Astrocyte (in vitro differentiated cells and primary cell): ENCODE data around the gene SUZ12. TPM values are rescaled to one million over a fixed set of nuclear protein-coding genes. Genes with fewer than 3 reads are reported as not detected.
"Not testable (repeated sequence)": the region's sequence is repeated elsewhere in the genome, so short reads cannot be mapped to it uniquely, and the experiment has no call there.

Experiments
- DNase-seq: peaks from one replicate; pipeline ENCODE4 v3.0.0-alpha.2; 2010; ENCODE audit warnings: low read depth
- FAIRE-seq: peaks from 2 replicates; lab custom pipeline; 2011; peaks lifted over from hg19 to GRCh38; lab: Jason Lieb, UNC
- H2AFZ ChIP-seq: 2 replicates; pipeline ENCODE4 v1.6.0; 2012; ENCODE audit warnings: low read depth, low read length, inconsistent platforms
- H3K27ac ChIP-seq: 2 replicates; pipeline ENCODE4 v1.5.1; 2011; ENCODE audit warnings: low read depth, low read length, inconsistent platforms
- H3K27me3 ChIP-seq: 2 replicates; pipeline ENCODE4 v1.6.0; 2011; ENCODE audit warnings: low read length, inconsistent platforms; ENCODE audit not compliant: insufficient read depth
- H3K36me3 ChIP-seq: 2 replicates; pipeline ENCODE4 v1.5.1; 2011; ENCODE audit warnings: low read length, inconsistent platforms; ENCODE audit not compliant: insufficient read depth
- H3K4me1 ChIP-seq: 2 replicates; pipeline ENCODE4 v1.5.1; 2011; ENCODE audit warnings: low read length, inconsistent platforms; ENCODE audit not compliant: insufficient read depth
- H3K4me2 ChIP-seq: 2 replicates; pipeline ENCODE4 v1.6.0; 2012; ENCODE audit warnings: low read length, inconsistent platforms
- H3K4me3 ChIP-seq: 2 replicates; pipeline ENCODE4 v1.5.1; 2011; ENCODE audit warnings: low read depth, mild to moderate bottlenecking, low read length, inconsistent platforms; ENCODE audit not compliant: insufficient read depth
- H3K79me2 ChIP-seq: 2 replicates; pipeline ENCODE4 v1.6.0; 2012; ENCODE audit warnings: mild to moderate bottlenecking, low read length, inconsistent platforms; ENCODE audit not compliant: insufficient read depth
- H3K9ac ChIP-seq: 2 replicates; pipeline ENCODE4 v1.6.0; 2012; ENCODE audit warnings: mild to moderate bottlenecking, low read length, inconsistent platforms
- H3K9me3 ChIP-seq: 2 replicates; pipeline ENCODE4 v1.5.1; 2012; ENCODE audit warnings: low read depth, mild to moderate bottlenecking, low read length, inconsistent platforms; ENCODE audit not compliant: insufficient read depth
- H4K20me1 ChIP-seq: 2 replicates; pipeline ENCODE4 v1.6.0; 2012; ENCODE audit warnings: low read length, inconsistent platforms; ENCODE audit not compliant: insufficient read depth
- H3K27ac Mint-ChIP-seq: one replicate; pipeline ENCODE4 v1.8.0; 2021; ENCODE audit warnings: mild to moderate bottlenecking, mixed read lengths; ENCODE audit not compliant: unreplicated experiment
- H3K27me3 Mint-ChIP-seq: one replicate; pipeline ENCODE4 v1.8.0; 2021; ENCODE audit warnings: low read depth, mixed read lengths; ENCODE audit not compliant: unreplicated experiment
- H3K36me3 Mint-ChIP-seq: one replicate; pipeline ENCODE4 v1.8.0; 2021; ENCODE audit warnings: low read depth, mixed read lengths; ENCODE audit not compliant: unreplicated experiment
- H3K4me1 Mint-ChIP-seq: one replicate; pipeline ENCODE4 v1.8.0; 2021; ENCODE audit warnings: low read depth, mixed read lengths; ENCODE audit not compliant: unreplicated experiment
- H3K4me3 Mint-ChIP-seq: one replicate; pipeline ENCODE4 v1.8.0; 2021; ENCODE audit warnings: mild to moderate bottlenecking, moderate library complexity, mixed read lengths; ENCODE audit not compliant: unreplicated experiment
- H3K9me3 Mint-ChIP-seq: one replicate; pipeline ENCODE4 v1.8.0; 2021; ENCODE audit warnings: mild to moderate bottlenecking, mixed read lengths; ENCODE audit not compliant: unreplicated experiment
- EZH2 ChIP-seq: IDR thresholded peaks from 2 replicates; pipeline ENCODE4 v1.6.1; 2012; ENCODE audit warnings: mild to moderate bottlenecking, low read length, inconsistent platforms; ENCODE audit not compliant: insufficient read depth
- total RNA-seq: library from RNA; stranded (reverse); gene quantifications from 2 replicates; pipeline ENCODE4 v1.2.1, GENCODE V29; 2021
- TF ChIP-seq, protein P1 (sequence below): IDR thresholded peaks from 2 replicates; pipeline ENCODE4 v1.5.1; 2011; ENCODE audit warnings: low read depth, mild to moderate bottlenecking, inconsistent platforms, low read length, moderate library complexity; ENCODE audit not compliant: insufficient read depth

SUZ12 gene
- total RNA-seq, 1 donor from 2014 or later, result 18.7 TPM

DNA sequence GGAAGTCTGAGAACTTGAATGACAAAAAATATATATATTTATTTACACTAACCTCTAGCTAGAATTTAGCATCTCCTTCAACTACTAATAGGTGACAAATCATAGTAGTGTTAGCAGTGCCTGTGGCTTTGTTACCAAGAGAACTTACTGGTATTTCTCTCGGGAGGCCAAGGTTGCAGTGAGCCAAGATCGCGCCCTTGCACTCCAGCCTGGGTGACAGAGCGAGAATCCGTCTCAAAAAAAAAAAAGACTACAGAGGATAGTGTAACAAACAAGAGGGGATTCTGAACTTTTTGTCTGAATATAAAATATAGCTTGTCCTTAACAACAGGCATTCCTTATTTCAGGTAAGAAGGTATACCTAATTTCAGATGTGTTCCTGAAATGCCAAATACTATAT is 1.3 kb upstream of the SUZ12 start:
- Mint-ChIP-seq H3K4me1 (peaks cover 2% of the 10 kb centered on the region), H3K27ac (no peak overlapping the region), H3K27me3 (no peaks in the 10 kb centered on the region), H3K4me3 (no peak overlapping the region), H3K36me3 (no peaks in the 10 kb centered on the region), H3K9me3 (no peaks in the 10 kb centered on the region)
- Histone ChIP-seq H3K4me2 (no peak overlapping the region), H3K27me3 (no peaks in the 10 kb centered on the region), H3K9ac (no peak overlapping the region), H2AFZ (no peak overlapping the region), H3K4me3 (no peak overlapping the region), H3K27ac (no peak overlapping the region), H3K4me1 (peaks cover 5% of the 10 kb centered on the region), H3K36me3 (peaks cover 2% of the 10 kb centered on the region), H4K20me1 (peaks cover 14% of the 10 kb centered on the region), H3K79me2 (peaks cover 26% of the 10 kb centered on the region), H3K9me3 (no peaks in the 10 kb centered on the region)
- TF ChIP-seq, protein P1, sequence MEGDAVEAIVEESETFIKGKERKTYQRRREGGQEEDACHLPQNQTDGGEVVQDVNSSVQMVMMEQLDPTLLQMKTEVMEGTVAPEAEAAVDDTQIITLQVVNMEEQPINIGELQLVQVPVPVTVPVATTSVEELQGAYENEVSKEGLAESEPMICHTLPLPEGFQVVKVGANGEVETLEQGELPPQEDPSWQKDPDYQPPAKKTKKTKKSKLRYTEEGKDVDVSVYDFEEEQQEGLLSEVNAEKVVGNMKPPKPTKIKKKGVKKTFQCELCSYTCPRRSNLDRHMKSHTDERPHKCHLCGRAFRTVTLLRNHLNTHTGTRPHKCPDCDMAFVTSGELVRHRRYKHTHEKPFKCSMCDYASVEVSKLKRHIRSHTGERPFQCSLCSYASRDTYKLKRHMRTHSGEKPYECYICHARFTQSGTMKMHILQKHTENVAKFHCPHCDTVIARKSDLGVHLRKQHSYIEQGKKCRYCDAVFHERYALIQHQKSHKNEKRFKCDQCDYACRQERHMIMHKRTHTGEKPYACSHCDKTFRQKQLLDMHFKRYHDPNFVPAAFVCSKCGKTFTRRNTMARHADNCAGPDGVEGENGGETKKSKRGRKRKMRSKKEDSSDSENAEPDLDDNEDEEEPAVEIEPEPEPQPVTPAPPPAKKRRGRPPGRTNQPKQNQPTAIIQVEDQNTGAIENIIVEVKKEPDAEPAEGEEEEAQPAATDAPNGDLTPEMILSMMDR, result no peak
- no peak for TF ChIP-seq EZH2
- FAIRE-seq (no peak), DNase-seq (no peak)

DNA sequence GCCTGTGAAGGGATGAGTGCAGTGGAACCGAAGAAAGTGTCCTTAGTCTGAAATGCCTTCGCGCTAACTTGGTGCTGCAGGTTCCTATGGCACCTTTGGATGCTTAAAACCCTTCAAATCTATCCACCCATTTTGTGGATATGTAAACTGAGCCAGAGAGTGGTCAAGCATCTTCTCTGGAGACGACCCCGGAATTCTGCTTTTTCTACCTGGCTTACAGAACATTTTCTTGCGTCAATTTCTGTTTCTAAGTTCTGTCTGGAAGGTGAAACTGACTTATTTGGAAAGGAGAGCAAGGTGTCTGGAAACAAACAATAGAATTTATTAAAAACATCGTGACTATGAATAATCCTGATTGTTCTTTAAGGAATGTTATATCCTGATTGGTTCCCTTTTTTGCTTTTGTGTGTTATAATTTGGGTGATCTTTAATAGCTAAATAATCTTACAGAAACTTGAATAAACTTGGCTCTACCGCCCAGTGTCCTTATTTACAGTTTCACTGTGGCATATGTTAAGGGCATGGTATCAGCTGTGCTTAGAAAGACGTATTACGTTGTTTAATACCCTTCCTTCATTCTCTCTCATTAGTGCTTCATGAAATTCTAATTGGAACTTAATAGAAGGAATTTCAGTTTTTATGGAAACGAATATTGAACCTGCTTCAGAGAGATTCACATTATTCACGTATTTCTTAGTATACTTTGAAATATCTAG is 1.3 kb downstream of the SUZ12 start:
- H3K36me3 ChIP-seq, H3K27me3 Mint-ChIP-seq, H3K4me1 ChIP-seq, H3K4me1 Mint-ChIP-seq, H3K9me3 ChIP-seq, H3K27me3 ChIP-seq, H3K9me3 Mint-ChIP-seq, H3K27ac ChIP-seq, FAIRE-seq, H3K36me3 Mint-ChIP-seq, H3K27ac Mint-ChIP-seq, H2AFZ ChIP-seq, DNase-seq: not testable (repeated sequence)
- H3K4me3 Mint-ChIP-seq, result peak overlapping the region; percentile 92
- Histone ChIP-seq H3K9ac (peak overlapping the region; percentile 69), H4K20me1 (peaks cover 14% of the 10 kb centered on the region), H3K79me2 (peaks cover 44% of the 10 kb centered on the region), H3K4me2 (peak overlapping the region; percentile 78), H3K4me3 (peak overlapping the region; percentile 62)

DNA sequence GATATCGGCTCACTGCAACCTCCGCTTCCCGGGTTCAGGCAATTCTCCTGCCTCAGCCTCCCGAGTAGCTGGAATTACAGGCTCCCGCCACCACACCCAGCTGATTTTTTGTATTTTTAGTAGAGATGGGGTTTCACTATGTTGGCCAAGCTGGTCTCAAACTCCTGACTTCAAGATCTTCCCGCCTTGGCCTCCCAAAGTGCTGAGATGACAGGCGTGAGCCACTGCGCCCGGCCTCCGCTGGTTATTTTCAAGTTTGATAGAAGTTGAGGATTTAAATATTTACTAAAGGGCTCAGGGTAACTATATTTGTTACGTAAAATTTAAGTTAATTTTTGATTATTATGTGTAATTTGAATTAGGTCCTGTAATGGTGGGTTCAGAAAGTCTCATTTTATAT is 5.1 kb downstream of the SUZ12 start:
- not testable (repeated sequence) for H3K27ac ChIP-seq, H3K27me3 ChIP-seq, DNase-seq, H3K4me3 ChIP-seq, H3K36me3 Mint-ChIP-seq, FAIRE-seq, H3K9me3 Mint-ChIP-seq, H2AFZ ChIP-seq, H3K4me2 ChIP-seq, H3K27me3 Mint-ChIP-seq, H3K4me1 Mint-ChIP-seq, H3K4me3 Mint-ChIP-seq, H3K9me3 ChIP-seq, H3K9ac ChIP-seq, H3K27ac Mint-ChIP-seq, H3K4me1 ChIP-seq
- Histone ChIP-seq H3K36me3 (peaks cover 10% of the 10 kb centered on the region), H3K79me2 (peaks cover 72% of the 10 kb centered on the region), H4K20me1 (peaks cover 14% of the 10 kb centered on the region)

DNA sequence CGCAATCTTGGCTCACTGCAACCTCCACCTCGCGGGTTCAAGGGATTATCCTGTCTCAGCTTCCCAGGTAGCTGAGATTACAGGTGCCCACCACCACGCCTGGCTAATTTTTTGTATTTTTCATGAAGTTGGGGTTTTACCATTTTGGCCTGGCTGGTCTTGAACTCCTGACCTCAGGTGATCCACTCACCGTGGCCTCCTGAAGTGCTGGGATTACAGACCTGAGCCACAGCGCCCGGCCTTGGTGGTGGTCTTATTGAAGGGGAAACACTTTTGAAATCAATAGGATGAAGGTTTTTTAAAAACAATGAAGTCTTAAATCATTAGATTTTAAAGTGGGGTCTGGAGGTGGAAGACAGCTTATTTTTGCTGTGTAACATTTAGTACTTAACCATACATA is 5.6 kb downstream of the SUZ12 start:
- Histone ChIP-seq H3K36me3 (peaks cover 10% of the 10 kb centered on the region), H3K79me2 (peaks cover 69% of the 10 kb centered on the region), H4K20me1 (peaks cover 14% of the 10 kb centered on the region)
- DNase-seq, H3K4me3 ChIP-seq, H3K27me3 ChIP-seq, H3K4me1 ChIP-seq, H3K9ac ChIP-seq, H3K36me3 Mint-ChIP-seq, H3K27ac Mint-ChIP-seq, H3K27ac ChIP-seq, H3K9me3 Mint-ChIP-seq, H3K4me2 ChIP-seq, H2AFZ ChIP-seq, H3K27me3 Mint-ChIP-seq, H3K9me3 ChIP-seq, H3K4me3 Mint-ChIP-seq, FAIRE-seq, H3K4me1 Mint-ChIP-seq: not testable (repeated sequence)

DNA sequence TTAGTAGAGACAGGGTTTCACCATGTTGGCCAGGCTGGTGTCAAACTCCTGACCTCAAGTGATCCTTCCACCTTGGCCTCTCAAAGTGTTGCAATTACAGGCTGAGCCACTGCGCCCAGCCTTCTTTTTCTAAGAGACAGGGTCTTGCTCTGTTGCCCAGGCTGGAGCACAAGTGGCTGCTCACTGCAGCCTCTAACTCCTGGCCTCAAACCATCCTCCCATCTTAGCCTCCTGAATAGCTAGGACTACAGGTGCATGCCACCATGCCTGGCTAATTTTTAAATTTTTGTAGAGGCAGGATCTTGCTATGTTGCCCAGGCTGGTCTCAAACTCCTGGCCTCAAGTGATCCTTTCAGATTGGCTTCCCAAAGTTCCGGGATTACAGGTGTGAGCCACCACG is 15.1 kb downstream of the SUZ12 start:
- H3K4me1 ChIP-seq, H3K4me2 ChIP-seq, FAIRE-seq, H3K4me3 Mint-ChIP-seq, H3K79me2 ChIP-seq, H3K36me3 Mint-ChIP-seq, H3K9me3 Mint-ChIP-seq, H3K27ac ChIP-seq, H3K4me1 Mint-ChIP-seq, H3K27me3 ChIP-seq, DNase-seq, H3K9me3 ChIP-seq, H3K36me3 ChIP-seq, H3K4me3 ChIP-seq, H3K27ac Mint-ChIP-seq, H3K27me3 Mint-ChIP-seq, H2AFZ ChIP-seq, H4K20me1 ChIP-seq, H3K9ac ChIP-seq: not testable (repeated sequence)
